SK-N-MC (cell line): ENCODE measurements around the gene CMTM8.
A peak's percentile ranks its signal among the peaks of the same experiment; 100 is the strongest.
"Not testable (repeated sequence)": the region's sequence is repeated elsewhere in the genome, so short reads cannot be mapped to it uniquely, and the experiment has no call there.

Experiments used
- DNase-seq: peaks from one replicate; pipeline ENCODE4 v3.0.0-alpha.2; 2011; ENCODE audit warnings: low read depth, low spot score
- H3K27ac ChIP-seq: fragments of 200-600 bp; sonication (generic); 2 replicates; pipeline ENCODE4 v1.5.1; 2016; ENCODE audit warnings: mixed run types
- H3K36me3 ChIP-seq: fragments of 200-600 bp; sonication (generic); 2 replicates; pipeline ENCODE4 v1.6.1; 2017; ENCODE audit warnings: antibody characterized with exemption, low read length, mixed read lengths; ENCODE audit not compliant: insufficient read depth
- H3K4me3 ChIP-seq: fragments of 200-600 bp; sonication (generic); 2 replicates; pipeline ENCODE4 v1.5.1; 2016
- H3K9ac ChIP-seq: fragments of 200-600 bp; sonication (generic); 2 replicates; pipeline ENCODE4 v1.8.0; 2017; ENCODE audit warnings: mixed run types, mixed read lengths; ENCODE audit not compliant: insufficient read length
- H3K9me3 ChIP-seq: fragments of 200-600 bp; sonication (generic); 2 replicates; pipeline ENCODE4 v1.6.1; 2017; ENCODE audit warnings: low read depth, mild to moderate bottlenecking, antibody characterized with exemption, low read length, moderate library complexity, mixed read lengths
- EZH2 ChIP-seq: fragments of 200-600 bp; sonication (generic); IDR thresholded peaks from one replicate; pipeline ENCODE4 v1.6.1; 2017; ENCODE audit warnings: antibody characterized with exemption
- FOXP2 ChIP-seq: optimal IDR thresholded peaks from 2 replicates; pipeline ENCODE3; 2011; ENCODE audit warnings: mild to moderate bottlenecking, moderate library complexity; ENCODE audit not compliant: insufficient read depth; ENCODE audit errors: extremely low read length, control extremely low read depth
- POLR2AphosphoS5 ChIP-seq: IDR thresholded peaks from 2 replicates; pipeline ENCODE4 v1.6.1; 2012; ENCODE audit warnings: mild to moderate bottlenecking, low read depth, low read length, borderline replicate concordance

Gene CMTM8

GRCh38 chr3:32220006-32220405, 18.5 kb upstream of the CMTM8 start:
- TF ChIP-seq EZH2 (no peak), FOXP2 (no peak), POLR2AphosphoS5 (no peak)
- no peak for DNase-seq
- H3K4me3 ChIP-seq, result no peak overlapping the region
- H3K27ac ChIP-seq, result no peak overlapping the region
- H3K9ac ChIP-seq, result no peak overlapping the region
- no peaks in the 10 kb centered on the region for H3K36me3 ChIP-seq
- no peaks in the 10 kb centered on the region for H3K9me3 ChIP-seq

GRCh38 chr3:32222950-32223349, 15.5 kb upstream of the CMTM8 start:
- Histone ChIP-seq H3K4me3 (no peak overlapping the region), H3K36me3 (no peaks in the 10 kb centered on the region), H3K9ac (no peak overlapping the region), H3K9me3 (no peaks in the 10 kb centered on the region), H3K27ac (no peak overlapping the region)
- TF ChIP-seq POLR2AphosphoS5, result no peak
- TF ChIP-seq EZH2, result no peak
- no peak for TF ChIP-seq FOXP2
- no peak for DNase-seq

- no peak overlapping the region for H3K4me3 ChIP-seq
- DNase-seq, result no peak
- no peaks in the 10 kb centered on the region for H3K36me3 ChIP-seq
- no peak overlapping the region for H3K9ac ChIP-seq
- TF ChIP-seq EZH2 (no peak), FOXP2 (no peak), POLR2AphosphoS5 (no peak)
- H3K27ac ChIP-seq, result no peak overlapping the region
- no peaks in the 10 kb centered on the region for H3K9me3 ChIP-seq
Measured at GRCh38 chr3:32224016-32224516, 14.4 kb upstream of the CMTM8 start.

GRCh38 chr3:32226875-32227500, 11.5 kb upstream of the CMTM8 start:
- no peak for DNase-seq
- Histone ChIP-seq H3K9ac (no peak overlapping the region), H3K9me3 (no peaks in the 10 kb centered on the region), H3K4me3 (no peak overlapping the region), H3K36me3 (no peaks in the 10 kb centered on the region), H3K27ac (no peak overlapping the region)
- TF ChIP-seq EZH2 (no peak), FOXP2 (no peak), POLR2AphosphoS5 (no peak)

GRCh38 chr3:32228743-32229142, 9.7 kb upstream of the CMTM8 start:
- H3K4me3 ChIP-seq, H3K9me3 ChIP-seq, H3K36me3 ChIP-seq, H3K27ac ChIP-seq, DNase-seq, H3K9ac ChIP-seq: not testable (repeated sequence)

- Histone ChIP-seq H3K27ac (no peak overlapping the region), H3K9ac (no peak overlapping the region), H3K4me3 (no peak overlapping the region), H3K9me3 (no peaks in the 10 kb centered on the region), H3K36me3 (no peaks in the 10 kb centered on the region)
- DNase-seq, result no peak
- no peak for TF ChIP-seq EZH2
- TF ChIP-seq POLR2AphosphoS5, result no peak
- no peak for TF ChIP-seq FOXP2
Measured at GRCh38 chr3:32229565-32229964, 8.9 kb upstream of the CMTM8 start.

- no peak for DNase-seq
- no peak for TF ChIP-seq POLR2AphosphoS5
- no peak for TF ChIP-seq EZH2
- TF ChIP-seq FOXP2, result no peak
- Histone ChIP-seq H3K4me3 (no peak overlapping the region), H3K36me3 (no peaks in the 10 kb centered on the region), H3K27ac (no peak overlapping the region), H3K9ac (no peak overlapping the region), H3K9me3 (no peaks in the 10 kb centered on the region)
Measured at GRCh38 chr3:32236377-32236776, 2.1 kb upstream of the CMTM8 start.

GRCh38 chr3:32237670-32238452, 619 bp upstream of the CMTM8 start:
- Histone ChIP-seq H3K4me3 (peak overlapping the region; percentile 76), H3K27ac (no peak overlapping the region), H3K9ac (no peak overlapping the region), H3K36me3 (no peaks in the 10 kb centered on the region), H3K9me3 (no peaks in the 10 kb centered on the region)
- no peak for TF ChIP-seq POLR2AphosphoS5
- no peak for TF ChIP-seq FOXP2
- no peak for TF ChIP-seq EZH2
- no peak for DNase-seq
